Prostate gland (tissue), 2 donors: ENCODE results near the gene PCAT7. TPM values are rescaled to one million over a fixed set of nuclear protein-coding genes. Genes with fewer than 3 reads are reported as not detected.
"Not testable (repeated sequence)": the region's sequence is repeated elsewhere in the genome, so short reads cannot be mapped to it uniquely, and the experiment has no call there.

Experiments
- DNase-seq: peaks from one replicate; pipeline ENCODE4 v3.0.0-alpha.2; 2019; ENCODE audit warnings: low spot score
- H3K27ac ChIP-seq, 2 donors: fragments of 200-600 bp; sonication (generic); 2 replicates each; pipeline ENCODE4 v1.5.1; 2017 to 2019
- H3K27me3 ChIP-seq: fragments of 200-600 bp; sonication (generic); replicated peaks from 2 replicates; pipeline ENCODE4 v1.5.1; 2019; ENCODE audit not compliant: insufficient read depth
- H3K36me3 ChIP-seq, 2 donors: fragments of 200-600 bp; sonication (generic); 1 replicate in 1 of 2; 2 replicates in 1 of 2; pipeline versions ENCODE4 v1.5.1 to v1.8.1; 2017 to 2019
- H3K4me1 ChIP-seq: fragments of 200-600 bp; sonication (generic); replicated peaks from 2 replicates; pipeline ENCODE4 v1.5.1; 2019
- H3K4me3 ChIP-seq, 2 donors: fragments of 200-600 bp; sonication (generic); 2 replicates each; pipeline ENCODE4 v1.5.1; 2017 to 2019
- H3K9me3 ChIP-seq: fragments of 200-600 bp; sonication (generic); 2 replicates; pipeline ENCODE4 v1.5.1; 2017
- CTCF ChIP-seq, 4 experiments: fragments of 200-600 bp in 2 of 4; fragments of 450-650 bp in 2 of 4; sonication (generic) in 2 of 4; IDR thresholded peaks; 1 replicate in 3 of 4; 2 replicates in 1 of 4; pipeline ENCODE4 v1.5.1; 2016 to 2019; ENCODE audit warnings: antibody characterized with exemption in 4 of 4, mild to moderate bottlenecking in 2 of 4, moderate library complexity in 2 of 4
- POLR2A ChIP-seq: fragments of 450-650 bp; IDR thresholded peaks from one replicate; pipeline ENCODE4 v1.6.1; 2016; ENCODE audit warnings: antibody characterized with exemption, mild to moderate bottlenecking
- POLR2AphosphoS5 ChIP-seq: sonication (generic); formaldehyde crosslinking; IDR thresholded peaks from one replicate; pipeline ENCODE4 v1.6.1; 2017; ENCODE audit warnings: antibody characterized with exemption
- WGBS: methylation state at CpG from one replicate; pipeline ENCODE4 v1.1.5; 2018; 5-methylcytosine and 5-hydroxymethylcytosine counted together
- intact Hi-C: fragments of 100-400 bp; cut with DNase I; formaldehyde crosslinking; loops from one replicate; pipeline ENCODE4 v1.14.2; 2022
- total RNA-seq, 2 donors: library from RNA; depleted of rRNA; stranded (reverse); fragments of >200 nt; gene quantifications; one replicate each; pipeline ENCODE4 v1.1.0, GENCODE V29; 2016

The PCAT7 gene
- total RNA-seq, 2 donors from 2014 or later = 0.18 to 4.4 TPM

DNA sequence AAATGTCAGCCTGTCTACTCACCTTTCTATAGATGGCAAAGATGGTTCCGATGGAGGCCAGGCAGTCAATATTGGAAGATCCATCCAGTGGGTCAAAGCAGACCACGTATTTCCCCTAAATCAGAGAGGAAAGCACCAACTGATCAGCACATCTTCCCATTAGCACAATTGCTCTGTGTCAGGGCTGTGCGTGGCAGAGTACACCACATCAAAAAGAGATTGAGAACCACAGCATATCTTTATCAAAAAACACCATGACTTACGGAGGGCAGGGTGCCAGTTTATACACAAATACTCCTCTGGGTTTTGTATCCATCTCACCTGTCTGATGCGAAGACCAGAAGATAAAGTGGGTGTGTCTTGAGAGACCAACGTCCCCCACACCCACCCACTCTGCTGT lies 29.7 kb downstream of the PCAT7 start:
- no peak for DNase-seq
- H3K9me3 ChIP-seq = no peaks in the 10 kb centered on the region
- intact Hi-C loops = no loop called here
- H3K27me3 ChIP-seq = no peaks in the 10 kb centered on the region
- TF ChIP-seq POLR2AphosphoS5 (no peak), CTCF (IDR thresholded peaks at IDR 0.05) (no peak), POLR2A (no peak)
- H3K36me3 ChIP-seq = no peaks in the 10 kb centered on the region
- 89% methylated on average over 6 of the region's 6 CpGs for WGBS
- H3K27ac ChIP-seq = no peak overlapping the region
- H3K4me1 ChIP-seq = no peaks in the 10 kb centered on the region
- no peak overlapping the region for H3K4me3 ChIP-seq

GRCh38 chr9:94586316-94586715 lies 31.4 kb downstream of the PCAT7 start:
- no peak for TF ChIP-seq CTCF (IDR thresholded peaks at IDR 0.05)
- TF ChIP-seq POLR2AphosphoS5 = no peak
- 79% methylated on average over 4 of the region's 4 CpGs for WGBS
- Histone ChIP-seq H3K27ac (no peak overlapping the region), H3K9me3 (no peaks in the 10 kb centered on the region), H3K27me3 (no peaks in the 10 kb centered on the region), H3K4me3 (no peak overlapping the region), H3K36me3 (no peaks in the 10 kb centered on the region), H3K4me1 (no peaks in the 10 kb centered on the region)
- no peak for DNase-seq
- intact Hi-C loops = no loop called here

DNA sequence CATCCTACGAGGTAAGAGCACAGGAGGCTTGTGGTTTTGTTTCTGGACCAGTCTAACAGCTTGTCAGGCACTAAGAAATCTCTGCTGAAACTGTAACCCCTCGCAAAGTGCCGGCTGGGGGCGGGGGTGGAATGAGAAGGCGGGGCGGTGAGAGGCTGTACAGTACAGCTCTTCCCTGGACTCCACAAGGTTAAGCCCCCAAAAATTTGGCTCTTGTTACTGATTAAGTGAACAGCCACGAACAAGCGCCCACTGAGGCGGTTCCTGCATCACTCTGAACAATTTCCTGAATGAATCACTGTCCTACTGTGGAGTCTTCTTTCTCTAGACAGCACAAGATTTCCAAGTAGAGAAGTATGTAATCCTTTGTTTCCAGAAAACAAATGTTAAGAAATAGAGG lies 31.9 kb downstream of the PCAT7 start:
- WGBS = 52% methylated on average over 9 of the region's 9 CpGs
- TF ChIP-seq CTCF (IDR thresholded peaks at IDR 0.05) (no peak), POLR2AphosphoS5 (no peak), POLR2A (no peak)
- Histone ChIP-seq H3K27me3 (no peaks in the 10 kb centered on the region), H3K27ac (no peak overlapping the region), H3K4me3 (no peak overlapping the region), H3K36me3 (no peaks in the 10 kb centered on the region), H3K4me1 (no peaks in the 10 kb centered on the region), H3K9me3 (no peaks in the 10 kb centered on the region)
- intact Hi-C loops = no loop called here
- no peak for DNase-seq

DNA sequence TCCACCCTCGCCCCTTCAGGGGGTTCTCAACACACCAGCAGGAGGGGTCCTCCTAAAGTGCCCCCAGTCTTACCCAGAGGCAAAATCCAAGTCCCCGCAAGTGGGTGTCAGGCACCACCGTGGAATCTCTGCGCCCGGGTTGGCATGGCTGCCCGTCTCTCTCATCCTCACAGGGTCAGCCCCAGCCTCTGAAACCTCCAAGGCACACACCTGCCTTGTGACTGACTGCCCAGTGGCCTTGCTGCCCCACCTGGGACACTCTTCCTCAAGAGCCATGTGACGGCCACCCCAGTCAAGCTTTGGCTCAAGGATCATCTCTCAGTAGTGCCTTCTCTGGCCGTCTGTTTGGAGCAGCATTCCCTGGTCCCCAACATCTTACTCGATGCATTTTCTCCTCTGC lies 33.8 kb downstream of the PCAT7 start:
- no peak overlapping the region for H3K27ac ChIP-seq
- no peaks in the 10 kb centered on the region for H3K4me1 ChIP-seq
- intact Hi-C loops = no loop called here
- H3K36me3 ChIP-seq = no peaks in the 10 kb centered on the region
- WGBS = 93% methylated on average over 9 of the region's 9 CpGs
- no peaks in the 10 kb centered on the region for H3K9me3 ChIP-seq
- H3K27me3 ChIP-seq = no peaks in the 10 kb centered on the region
- no peak overlapping the region for H3K4me3 ChIP-seq
- no peak for TF ChIP-seq POLR2AphosphoS5
- no peak for TF ChIP-seq POLR2A
- no peak for TF ChIP-seq CTCF (IDR thresholded peaks at IDR 0.05)
- no peak for DNase-seq

DNA sequence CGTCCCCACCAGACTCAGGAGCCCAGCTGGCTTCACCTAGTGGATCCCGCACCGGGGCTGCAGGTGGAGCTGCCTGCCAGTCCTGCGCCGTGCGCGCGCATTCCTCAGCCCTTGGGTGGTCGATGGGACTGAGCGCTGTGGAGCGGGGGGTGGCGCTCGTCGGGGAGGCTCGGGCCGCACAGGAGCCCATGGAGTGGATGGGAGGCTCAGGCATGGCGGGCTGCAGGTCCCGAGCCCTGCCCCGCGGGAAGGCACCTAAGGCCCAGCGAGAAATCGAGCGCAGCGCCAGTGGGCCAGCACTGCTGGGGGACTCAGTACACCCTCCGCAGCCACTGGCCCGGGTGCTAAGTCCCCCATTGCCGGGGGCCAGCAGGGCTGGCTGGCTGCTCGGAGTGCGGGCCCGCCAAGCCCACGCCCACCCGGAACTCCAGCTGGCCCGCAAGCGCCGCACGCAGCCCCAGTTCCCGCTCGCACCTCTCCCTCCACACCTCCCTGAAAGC lies 36.2 kb downstream of the PCAT7 start:
- H3K27me3 ChIP-seq, intact Hi-C loops, H3K36me3 ChIP-seq, H3K4me1 ChIP-seq, H3K27ac ChIP-seq, DNase-seq, H3K9me3 ChIP-seq, H3K4me3 ChIP-seq: not testable (repeated sequence)
- 92% methylated on average over 13 of the region's 38 CpGs for WGBS
